ENCODE measurements around the gene ATF7. TPM values are rescaled to one million over a fixed set of nuclear protein-coding genes. Genes with fewer than 3 reads are reported as not detected.

The ATF7 gene
- polyA plus RNA-seq, 3 donors = 21.7 to 27.9 (median 24.4) TPM

DNA sequence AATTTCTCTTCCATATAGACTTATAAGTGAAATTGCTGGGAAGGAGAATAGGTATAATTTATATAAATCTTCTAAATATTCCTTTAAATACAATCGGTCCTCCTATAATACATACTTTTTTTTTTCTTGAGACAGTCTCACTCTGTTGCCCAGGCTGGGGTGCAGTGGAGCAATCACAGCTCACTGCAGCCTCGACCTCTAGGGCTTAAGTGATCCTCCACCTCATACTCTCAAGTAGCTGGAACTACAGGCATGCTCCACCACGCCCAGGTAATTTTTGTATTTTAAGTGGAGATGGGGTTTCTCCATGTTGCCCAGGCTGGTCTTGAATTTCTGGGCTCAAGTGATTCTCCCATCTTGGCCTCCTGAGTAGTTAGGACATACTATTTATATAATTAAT lies 89.2 kb downstream of the ATF7 start:
- Mint-ChIP-seq H3K4me3 (no peak overlapping the region), H3K9me3 (peaks cover 0 to 2% (median 0%) of the 10 kb centered on the region in 7 donors), H3K27ac (peak overlapping the region in 2 of 7 donors; percentile 32 to 65), H3K27me3 (ENCODE audit: low read depth in 3 of 3) (peaks cover 0 to 2% (median 0%) of the 10 kb centered on the region in 3 donors), H3K36me3 (peaks cover 67 to 82% of the 10 kb centered on the region in 2 donors), H3K4me1 (peaks cover 26% of the 10 kb centered on the region)
- Histone ChIP-seq H3K4me2 (replicated peaks; ENCODE audit: extremely low read depth, low read length, poor library complexity, severe bottlenecking) (no peak overlapping the region), H4K20me1 (ENCODE audit: insufficient read depth, low read length) (peaks cover 3% of the 10 kb centered on the region), H3K27ac (ENCODE audit: low read depth in 1 of 2, low read length in 2 of 2) (no peak overlapping the region), H3K27me3 (ENCODE audit: control insufficient read depth in 2 of 2, insufficient read depth in 2 of 2, low read length in 2 of 2) (no peaks in the 10 kb centered on the region), H3K36me3 (replicated peaks in 1 of 2; ENCODE audit: control insufficient read depth in 1 of 2, insufficient read depth in 2 of 2, low read length in 2 of 2) (peaks cover 60 to 88% of the 10 kb centered on the region in 2 donors), H3K4me3 (replicated peaks in 1 of 3; ENCODE audit: low read depth in 2 of 3, low read length in 3 of 3) (no peak overlapping the region), H2AFZ (ENCODE audit: insufficient read depth, low read depth, low read length, poor library complexity, severe bottlenecking) (no peak overlapping the region), H3K4me1 (ENCODE audit: control insufficient read depth in 1 of 2, insufficient read depth in 2 of 2, low read length in 2 of 2) (peaks cover 23 to 28% of the 10 kb centered on the region in 2 donors), H3K79me2 (ENCODE audit: insufficient read depth, low read length) (no peaks in the 10 kb centered on the region), H3K9ac (ENCODE audit: insufficient read depth, low read length, poor library complexity, severe bottlenecking) (no peak overlapping the region), H3K9me3 (replicated peaks in 1 of 2; ENCODE audit: control insufficient read depth in 1 of 2, insufficient read depth in 1 of 2, low read length in 2 of 2) (no peaks in the 10 kb centered on the region)
- no peak for DNase-seq
- intact Hi-C loops (cut with micrococcal nuclease) = no loop called here
- no CpG with 5 or more reads among the region's 3 CpGs for WGBS (ENCODE audit: insufficient coverage)
- TF ChIP-seq, protein P1, sequence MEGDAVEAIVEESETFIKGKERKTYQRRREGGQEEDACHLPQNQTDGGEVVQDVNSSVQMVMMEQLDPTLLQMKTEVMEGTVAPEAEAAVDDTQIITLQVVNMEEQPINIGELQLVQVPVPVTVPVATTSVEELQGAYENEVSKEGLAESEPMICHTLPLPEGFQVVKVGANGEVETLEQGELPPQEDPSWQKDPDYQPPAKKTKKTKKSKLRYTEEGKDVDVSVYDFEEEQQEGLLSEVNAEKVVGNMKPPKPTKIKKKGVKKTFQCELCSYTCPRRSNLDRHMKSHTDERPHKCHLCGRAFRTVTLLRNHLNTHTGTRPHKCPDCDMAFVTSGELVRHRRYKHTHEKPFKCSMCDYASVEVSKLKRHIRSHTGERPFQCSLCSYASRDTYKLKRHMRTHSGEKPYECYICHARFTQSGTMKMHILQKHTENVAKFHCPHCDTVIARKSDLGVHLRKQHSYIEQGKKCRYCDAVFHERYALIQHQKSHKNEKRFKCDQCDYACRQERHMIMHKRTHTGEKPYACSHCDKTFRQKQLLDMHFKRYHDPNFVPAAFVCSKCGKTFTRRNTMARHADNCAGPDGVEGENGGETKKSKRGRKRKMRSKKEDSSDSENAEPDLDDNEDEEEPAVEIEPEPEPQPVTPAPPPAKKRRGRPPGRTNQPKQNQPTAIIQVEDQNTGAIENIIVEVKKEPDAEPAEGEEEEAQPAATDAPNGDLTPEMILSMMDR (IDR thresholded peaks at IDR 0.05) = no peak

DNA sequence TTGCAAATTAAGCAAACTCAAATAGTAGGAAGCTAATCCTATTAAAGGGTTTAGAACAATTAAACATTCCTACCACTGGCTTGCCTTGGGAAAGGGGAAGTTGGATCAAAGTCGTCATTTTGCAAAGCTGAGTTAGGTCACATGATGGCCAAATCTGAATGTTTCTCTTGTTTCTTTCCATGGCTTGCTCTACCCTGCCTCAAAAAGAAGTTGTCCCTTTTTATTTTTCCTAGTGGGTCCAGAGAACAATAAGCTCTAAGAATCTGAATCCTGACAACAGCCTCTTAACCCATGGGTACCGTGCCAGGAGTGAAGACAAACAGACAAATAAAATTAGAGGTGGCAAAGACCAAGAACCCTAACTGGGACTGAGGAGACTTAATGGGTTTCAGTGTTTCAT lies 92.7 kb downstream of the ATF7 start:
- H3K27ac Mint-ChIP-seq = peak overlapping the region; percentile 40 to 88 (median 82)
- peak in 2 of 3 donors; percentile 15 to 42 for DNase-seq
- no peaks in the 10 kb centered on the region for H3K9me3 ChIP-seq (replicated peaks in 1 of 2; ENCODE audit: control insufficient read depth in 1 of 2, insufficient read depth in 1 of 2, low read length in 2 of 2)
- peaks cover 72 to 87% of the 10 kb centered on the region in 2 donors for H3K36me3 ChIP-seq (replicated peaks in 1 of 2; ENCODE audit: control insufficient read depth in 1 of 2, insufficient read depth in 2 of 2, low read length in 2 of 2)
- no peak overlapping the region for H3K4me3 Mint-ChIP-seq
- H3K4me1 ChIP-seq (ENCODE audit: control insufficient read depth in 1 of 2, insufficient read depth in 2 of 2, low read length in 2 of 2) = peaks cover 23 to 28% of the 10 kb centered on the region in 2 donors
- no CpG with 5 or more reads among the region's 2 CpGs for WGBS (ENCODE audit: insufficient coverage)
- no peaks in the 10 kb centered on the region for H4K20me1 ChIP-seq (ENCODE audit: insufficient read depth, low read length)
- H3K9ac ChIP-seq (ENCODE audit: insufficient read depth, low read length, poor library complexity, severe bottlenecking) = no peak overlapping the region
- peaks cover 0 to 2% (median 0%) of the 10 kb centered on the region in 3 donors for H3K27me3 Mint-ChIP-seq (ENCODE audit: low read depth in 3 of 3)
- peaks cover 26% of the 10 kb centered on the region for H3K4me1 Mint-ChIP-seq
- no peak overlapping the region for H3K4me2 ChIP-seq (replicated peaks; ENCODE audit: extremely low read depth, low read length, poor library complexity, severe bottlenecking)
- peak overlapping the region in 1 of 2 donors; percentile 60 for H3K27ac ChIP-seq (ENCODE audit: low read depth in 1 of 2, low read length in 2 of 2)
- no peaks in the 10 kb centered on the region for H3K27me3 ChIP-seq (ENCODE audit: control insufficient read depth in 2 of 2, insufficient read depth in 2 of 2, low read length in 2 of 2)
- H3K4me3 ChIP-seq (replicated peaks in 1 of 3; ENCODE audit: low read depth in 2 of 3, low read length in 3 of 3) = no peak overlapping the region
- TF ChIP-seq, protein P1 (IDR thresholded peaks at IDR 0.05) = no peak
- no peaks in the 10 kb centered on the region for H3K79me2 ChIP-seq (ENCODE audit: insufficient read depth, low read length)
- intact Hi-C loops (cut with micrococcal nuclease) = no loop called here
- peaks cover 67 to 86% of the 10 kb centered on the region in 2 donors for H3K36me3 Mint-ChIP-seq
- H3K9me3 Mint-ChIP-seq = peaks cover 0 to 2% (median 0%) of the 10 kb centered on the region in 7 donors
- H2AFZ ChIP-seq (ENCODE audit: insufficient read depth, low read depth, low read length, poor library complexity, severe bottlenecking) = peak overlapping the region; percentile 25

All from CD14-positive monocyte (primary cell).